Bronchial epithelial cell (primary cell): ENCODE data around the gene DNM2. TPM values are rescaled to one million over a fixed set of nuclear protein-coding genes. Genes with fewer than 3 reads are reported as not detected.
A peak's percentile ranks its signal among the peaks of the same experiment; 100 is the strongest.

Source experiments
- DNase-seq: peaks from one replicate; pipeline ENCODE4 v3.0.0-alpha.2; 2010; ENCODE audit warnings: low read depth
- FAIRE-seq: peaks from 2 replicates; lab custom pipeline; 2011; peaks lifted over from hg19 to GRCh38; lab: Jason Lieb, UNC
- H3K27me3 ChIP-seq: 2 replicates; pipeline ENCODE4 v1.5.1; 2011; ENCODE audit warnings: low read length; ENCODE audit not compliant: control insufficient read depth, insufficient read depth
- H3K36me3 ChIP-seq: 2 replicates; pipeline ENCODE4 v1.5.1; 2011; ENCODE audit warnings: low read length; ENCODE audit not compliant: control insufficient read depth, insufficient read depth
- H3K4me3 ChIP-seq: 2 replicates; pipeline ENCODE4 v1.5.1; 2011; ENCODE audit warnings: mild to moderate bottlenecking, low read depth, low read length, control low read depth
- CTCF ChIP-seq: IDR thresholded peaks from 2 replicates; pipeline ENCODE4 v1.5.1; 2011; ENCODE audit warnings: mild to moderate bottlenecking, moderate library complexity, low read length, control low read depth, inconsistent platforms; ENCODE audit not compliant: insufficient read depth, severe bottlenecking
- total RNA-seq: library from RNA; depleted of rRNA; stranded (reverse); fragments of >200 nt; gene quantifications from 2 replicates; pipeline ENCODE4 v1.2.1, GENCODE V29; 2014

DNM2 gene
- total RNA-seq, 1 donor from 2014 or later, result 68.4 TPM

GRCh38 chr19:10780368-10780767 lies 62.5 kb downstream of the DNM2 start:
- Histone ChIP-seq H3K36me3 (peaks cover 35% of the 10 kb centered on the region), H3K27me3 (no peaks in the 10 kb centered on the region), H3K4me3 (no peak overlapping the region)
- DNase-seq (peak; percentile 44), FAIRE-seq (no peak)
- no peak for TF ChIP-seq CTCF

- H3K27me3 ChIP-seq, result no peaks in the 10 kb centered on the region
- FAIRE-seq (no peak), DNase-seq (no peak)
- no peak for TF ChIP-seq CTCF
- H3K4me3 ChIP-seq, result no peak overlapping the region
- peaks cover 22% of the 10 kb centered on the region for H3K36me3 ChIP-seq
These were observed 64.9 kb downstream of the DNM2 start for GRCh38 chr19:10782795-10783194.

GRCh38 chr19:10784257-10784656 lies 66.4 kb downstream of the DNM2 start:
- Histone ChIP-seq H3K36me3 (peaks cover 24% of the 10 kb centered on the region), H3K4me3 (no peak overlapping the region), H3K27me3 (no peaks in the 10 kb centered on the region)
- no peak for FAIRE-seq
- no peak for DNase-seq
- TF ChIP-seq CTCF, result no peak

GRCh38 chr19:10788146-10788545 lies 70.3 kb downstream of the DNM2 start:
- peaks cover 24% of the 10 kb centered on the region for H3K36me3 ChIP-seq
- no peaks in the 10 kb centered on the region for H3K27me3 ChIP-seq
- TF ChIP-seq CTCF, result no peak
- DNase-seq (no peak), FAIRE-seq (no peak)
- H3K4me3 ChIP-seq, result no peak overlapping the region

- no peak for TF ChIP-seq CTCF
- H3K36me3 ChIP-seq, result peaks cover 21% of the 10 kb centered on the region
- FAIRE-seq, result no peak
These were observed 72.0 kb downstream of the DNM2 start for GRCh38 chr19:10789866-10790265.

GRCh38 chr19:10796653-10797052 lies 78.8 kb downstream of the DNM2 start:
- FAIRE-seq, result no peak
- no peak for TF ChIP-seq CTCF
- Histone ChIP-seq H3K36me3 (peaks cover 32% of the 10 kb centered on the region), H3K27me3 (no peaks in the 10 kb centered on the region), H3K4me3 (no peak overlapping the region)
- no peak for DNase-seq

More at GRCh38 chr19:10789866-10790265, 72.0 kb downstream of the DNM2 start:
- H3K4me3 ChIP-seq, result no peak overlapping the region
- H3K27me3 ChIP-seq, result no peaks in the 10 kb centered on the region
- DNase-seq, result no peak
